Lower leg skin (tissue), 3 donors: Measurements from ENCODE around the gene ATP6V0D1.

Source experiments
- CTCF ChIP-seq, 3 donors: fragments of 450-650 bp; IDR thresholded peaks; one replicate each; pipeline ENCODE4 v1.5.1; 2016; ENCODE audit warnings: antibody characterized with exemption in 3 of 3, mild to moderate bottlenecking in 3 of 3, moderate library complexity in 2 of 3
- POLR2A ChIP-seq, 2 donors: fragments of 450-650 bp; IDR thresholded peaks; one replicate each; pipeline ENCODE4 v1.6.1; 2016 to 2017; ENCODE audit warnings: antibody characterized with exemption in 2 of 2, mild to moderate bottlenecking in 1 of 2, moderate library complexity in 1 of 2

GRCh38 chr16:67489401-67490083 lies 8.6 kb upstream of the ATP6V0D1 start:
- no peak for TF ChIP-seq CTCF (IDR thresholded peaks at IDR 0.05)
- TF ChIP-seq POLR2A (IDR thresholded peaks at IDR 0.05), result no peak
